DND-41 (cell line): Measurements from ENCODE around the gene ZNF101.
A peak's percentile ranks its signal among the peaks of the same experiment; 100 is the strongest.

Experiments
- ATAC-seq: fragments of 200-7000 bp; cut with Tn5 transposase; 3 replicates; pipeline ENCODE4 v1.9.1; 2021; ENCODE audit warnings: low read depth; ENCODE audit not compliant: insufficient read depth
- DNase-seq: peaks from one replicate; pipeline ENCODE4 v3.0.0-alpha.2; 2020
- H2AFZ ChIP-seq: 2 replicates; pipeline ENCODE4 v1.6.0; 2012; ENCODE audit warnings: low read depth, low read length
- H3K27ac ChIP-seq: 2 replicates; pipeline ENCODE4 v1.5.1; 2012; ENCODE audit warnings: low read length, inconsistent platforms
- H3K27me3 ChIP-seq: fragments of 200-600 bp; sonication (generic); 2 replicates; pipeline ENCODE4 v1.6.0; 2012; ENCODE audit warnings: low read length, mild to moderate bottlenecking, inconsistent platforms; ENCODE audit not compliant: insufficient read depth, poor library complexity
- H3K36me3 ChIP-seq: 2 replicates; pipeline ENCODE4 v1.5.1; 2012; ENCODE audit warnings: low read length, inconsistent platforms; ENCODE audit not compliant: insufficient read depth
- H3K4me1 ChIP-seq: 2 replicates; pipeline ENCODE4 v1.5.1; 2012; ENCODE audit warnings: mild to moderate bottlenecking, low read length; ENCODE audit not compliant: insufficient read depth
- H3K4me2 ChIP-seq: 2 replicates; pipeline ENCODE4 v1.6.0; 2012; ENCODE audit warnings: mild to moderate bottlenecking, moderate library complexity, low read length, inconsistent platforms; ENCODE audit not compliant: insufficient read depth
- H3K4me3 ChIP-seq, 2 experiments: fragments of 200-600 bp in 1 of 2; shearing (Covaris generic) in 1 of 2; 2 replicates each; pipeline ENCODE4 v1.5.1; 2012 to 2016; ENCODE audit warnings: inconsistent platforms in 2 of 2, low read length in 2 of 2, mild to moderate bottlenecking in 2 of 2, low read depth in 1 of 2, moderate library complexity in 1 of 2
- H3K79me2 ChIP-seq: 2 replicates; pipeline ENCODE4 v1.6.0; 2012; ENCODE audit warnings: low read length, inconsistent platforms; ENCODE audit not compliant: insufficient read depth
- H3K9ac ChIP-seq: 2 replicates; pipeline ENCODE4 v1.6.0; 2012; ENCODE audit warnings: low read depth, mild to moderate bottlenecking, inconsistent platforms, low read length, moderate library complexity
- H3K9me3 ChIP-seq: 2 replicates; pipeline ENCODE4 v1.5.1; 2012; ENCODE audit warnings: low read length, moderate library complexity, mild to moderate bottlenecking, inconsistent platforms; ENCODE audit not compliant: insufficient read depth, severe bottlenecking
- H4K20me1 ChIP-seq: 2 replicates; pipeline ENCODE4 v1.6.0; 2012; ENCODE audit warnings: low read length; ENCODE audit not compliant: insufficient read depth
- EZH2 ChIP-seq: IDR thresholded peaks from 3 replicates; pipeline ENCODE4 v1.6.1; 2012; ENCODE audit warnings: borderline replicate concordance, low read depth, mild to moderate bottlenecking, moderate library complexity, low read length, inconsistent platforms; ENCODE audit not compliant: severe bottlenecking
- TF ChIP-seq, protein P1 (sequence below): IDR thresholded peaks from 2 replicates; pipeline ENCODE4 v1.5.1; 2012; ENCODE audit warnings: borderline replicate concordance, low read length, moderate library complexity, mild to moderate bottlenecking; ENCODE audit not compliant: poor library complexity, severe bottlenecking; ENCODE audit errors: extremely low read depth

Gene ZNF101

DNA sequence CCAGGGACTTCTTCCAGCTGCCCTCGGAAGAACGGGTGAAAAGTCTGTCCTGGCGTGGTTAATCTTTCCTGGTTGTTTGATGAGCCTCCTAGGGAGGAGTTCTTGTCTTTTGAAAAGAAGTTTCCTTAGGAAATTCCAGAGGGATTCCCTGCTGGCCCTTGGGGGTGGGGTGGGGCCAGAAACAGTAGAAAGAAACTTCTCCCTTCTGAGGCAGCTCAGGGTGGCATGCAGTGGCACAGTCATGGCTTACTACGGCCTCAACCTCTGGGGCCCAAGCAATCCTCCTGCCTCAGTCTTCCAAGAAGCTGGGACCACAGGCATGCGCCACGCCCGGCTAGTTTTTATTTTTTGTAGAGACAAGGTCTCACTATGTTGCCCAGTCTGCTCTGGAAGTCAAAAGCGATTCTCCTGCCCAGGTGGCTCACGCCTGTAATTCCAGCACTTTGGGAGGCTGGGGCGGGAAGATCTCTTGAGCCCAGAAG is 1.5 kb downstream of the ZNF101 start:
- peak overlapping the region; percentile 97 for H3K27ac ChIP-seq
- peaks cover 24% of the 10 kb centered on the region for H3K9me3 ChIP-seq
- peak overlapping the region; percentile 83 to 97 for H3K4me3 ChIP-seq
- H3K27me3 ChIP-seq: no peaks in the 10 kb centered on the region
- peaks cover 80% of the 10 kb centered on the region for H3K4me1 ChIP-seq
- H4K20me1 ChIP-seq: peaks cover 34% of the 10 kb centered on the region
- TF ChIP-seq EZH2: no peak
- TF ChIP-seq, protein P1, sequence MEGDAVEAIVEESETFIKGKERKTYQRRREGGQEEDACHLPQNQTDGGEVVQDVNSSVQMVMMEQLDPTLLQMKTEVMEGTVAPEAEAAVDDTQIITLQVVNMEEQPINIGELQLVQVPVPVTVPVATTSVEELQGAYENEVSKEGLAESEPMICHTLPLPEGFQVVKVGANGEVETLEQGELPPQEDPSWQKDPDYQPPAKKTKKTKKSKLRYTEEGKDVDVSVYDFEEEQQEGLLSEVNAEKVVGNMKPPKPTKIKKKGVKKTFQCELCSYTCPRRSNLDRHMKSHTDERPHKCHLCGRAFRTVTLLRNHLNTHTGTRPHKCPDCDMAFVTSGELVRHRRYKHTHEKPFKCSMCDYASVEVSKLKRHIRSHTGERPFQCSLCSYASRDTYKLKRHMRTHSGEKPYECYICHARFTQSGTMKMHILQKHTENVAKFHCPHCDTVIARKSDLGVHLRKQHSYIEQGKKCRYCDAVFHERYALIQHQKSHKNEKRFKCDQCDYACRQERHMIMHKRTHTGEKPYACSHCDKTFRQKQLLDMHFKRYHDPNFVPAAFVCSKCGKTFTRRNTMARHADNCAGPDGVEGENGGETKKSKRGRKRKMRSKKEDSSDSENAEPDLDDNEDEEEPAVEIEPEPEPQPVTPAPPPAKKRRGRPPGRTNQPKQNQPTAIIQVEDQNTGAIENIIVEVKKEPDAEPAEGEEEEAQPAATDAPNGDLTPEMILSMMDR: no peak
- ATAC-seq (no peak), DNase-seq (no peak)
- peaks cover 61% of the 10 kb centered on the region for H3K36me3 ChIP-seq
- H2AFZ ChIP-seq: no peak overlapping the region
- peak overlapping the region; percentile 100 for H3K9ac ChIP-seq
- peaks cover 86% of the 10 kb centered on the region for H3K79me2 ChIP-seq
- H3K4me2 ChIP-seq: peak overlapping the region; percentile 69

DNA sequence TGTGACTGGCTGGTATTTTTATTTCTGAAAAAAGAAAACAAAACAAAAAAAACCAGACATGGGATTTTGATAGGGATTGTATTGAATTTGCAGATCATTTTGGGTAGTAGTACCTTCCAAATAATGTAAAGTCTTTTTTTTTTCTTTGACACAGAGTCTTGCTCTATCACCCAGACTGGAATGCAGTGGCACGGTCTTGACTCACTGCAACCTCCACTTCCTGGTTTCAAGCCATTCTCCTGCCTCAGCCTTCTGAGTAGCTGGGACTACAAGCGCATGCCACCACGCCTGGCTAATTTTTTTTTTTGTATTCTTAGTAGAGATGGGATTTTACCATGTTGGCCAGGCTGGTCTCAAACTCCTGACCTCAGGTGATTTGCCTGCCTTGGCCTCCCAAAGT is 4.2 kb downstream of the ZNF101 start:
- peaks cover 91% of the 10 kb centered on the region for H3K79me2 ChIP-seq
- H3K4me2 ChIP-seq: peak overlapping the region; percentile 55
- H3K9me3 ChIP-seq: peaks cover 23% of the 10 kb centered on the region
- H4K20me1 ChIP-seq: peaks cover 53% of the 10 kb centered on the region
- H2AFZ ChIP-seq: no peak overlapping the region
- DNase-seq (no peak), ATAC-seq (no peak)
- peaks cover 73% of the 10 kb centered on the region for H3K4me1 ChIP-seq
- H3K27me3 ChIP-seq: no peaks in the 10 kb centered on the region
- peaks cover 88% of the 10 kb centered on the region for H3K36me3 ChIP-seq
- peak overlapping the region in 1 of 2 experiments; percentile 49; a peak in 2 of 4 replicates for H3K4me3 ChIP-seq
- TF ChIP-seq, protein P1: no peak
- TF ChIP-seq EZH2: no peak
- no peak overlapping the region for H3K9ac ChIP-seq
- peak overlapping the region; percentile 18; the same call in 1 of the 2 replicates for H3K27ac ChIP-seq

DNA sequence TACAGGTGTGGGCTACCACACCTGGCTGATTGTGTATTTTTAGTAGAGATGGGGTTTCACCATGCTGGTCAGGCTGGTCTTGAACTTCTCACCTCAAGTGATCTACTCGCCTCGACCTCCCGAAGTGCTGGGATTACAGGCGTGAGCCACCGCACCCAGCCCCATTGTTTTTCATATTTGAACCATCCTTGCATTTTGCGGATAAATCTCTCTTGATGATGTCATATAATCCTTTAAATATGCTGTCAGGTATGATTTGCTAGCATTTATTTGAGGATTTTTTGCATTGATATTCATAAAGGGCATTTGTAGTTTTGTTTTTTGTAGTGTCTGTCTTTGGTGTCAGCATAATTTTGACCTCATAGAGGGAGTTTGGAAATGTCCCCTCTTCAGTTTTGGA is 5.7 kb downstream of the ZNF101 start:
- Histone ChIP-seq H3K36me3 (peaks cover 98% of the 10 kb centered on the region), H3K27ac (no peak overlapping the region), H3K4me3 (peak overlapping the region in 1 of 2 experiments; percentile 43; a peak in 1 of 4 replicates), H2AFZ (no peak overlapping the region), H3K27me3 (no peaks in the 10 kb centered on the region), H3K79me2 (peaks cover 100% of the 10 kb centered on the region), H3K9me3 (peaks cover 31% of the 10 kb centered on the region), H3K4me2 (peak overlapping the region; percentile 53), H4K20me1 (peaks cover 63% of the 10 kb centered on the region), H3K4me1 (peaks cover 66% of the 10 kb centered on the region), H3K9ac (no peak overlapping the region)
- TF ChIP-seq EZH2: no peak
- TF ChIP-seq, protein P1: no peak
- DNase-seq (no peak), ATAC-seq (no peak)

DNA sequence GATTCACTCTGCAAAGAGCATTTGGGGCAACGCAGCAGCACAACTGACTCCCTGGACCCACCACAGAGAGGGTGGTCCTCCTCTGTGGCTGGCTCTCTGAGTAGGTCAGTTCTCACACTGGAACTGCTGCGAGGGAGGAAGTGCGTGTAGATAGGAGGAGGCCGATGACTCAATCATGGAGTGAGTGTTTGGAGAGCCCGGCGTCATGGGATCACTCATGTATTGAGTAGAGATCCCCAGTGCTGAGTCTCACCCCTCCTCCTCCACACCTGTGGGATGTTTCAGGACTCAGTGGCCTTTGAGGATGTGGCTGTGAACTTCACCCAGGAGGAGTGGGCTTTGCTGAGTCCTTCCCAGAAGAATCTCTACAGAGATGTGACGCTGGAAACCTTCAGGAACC is 8.9 kb downstream of the ZNF101 start:
- H3K36me3 ChIP-seq: peaks cover 98% of the 10 kb centered on the region
- no peak for ATAC-seq

More for the DNA sequence above, 8.9 kb downstream of the ZNF101 start:
- Histone ChIP-seq H3K9ac (no peak overlapping the region), H3K27ac (peak overlapping the region; percentile 9; the same call in 1 of the 2 replicates), H3K4me1 (peaks cover 39% of the 10 kb centered on the region), H4K20me1 (peaks cover 54% of the 10 kb centered on the region), H3K9me3 (peaks cover 22% of the 10 kb centered on the region), H3K4me3 (peak overlapping the region in 1 of 2 experiments; percentile 22; a peak in 1 of 4 replicates), H3K79me2 (peaks cover 95% of the 10 kb centered on the region), H3K27me3 (no peaks in the 10 kb centered on the region), H3K4me2 (peak overlapping the region; percentile 6; the same call in 1 of the 2 replicates), H2AFZ (no peak overlapping the region)
- no peak for TF ChIP-seq EZH2
- TF ChIP-seq, protein P1: no peak
- DNase-seq: no peak
